GM19043 (cell line): ENCODE data around the gene TFF3.

ENCODE experiments used
- ATAC-seq: cut with Tn5 transposase; IDR thresholded peaks from one replicate; pipeline ENCODE4 v1.9.1; 2021; ENCODE audit warnings: low read depth; ENCODE audit not compliant: unreplicated experiment

The TFF3 gene

DNA sequence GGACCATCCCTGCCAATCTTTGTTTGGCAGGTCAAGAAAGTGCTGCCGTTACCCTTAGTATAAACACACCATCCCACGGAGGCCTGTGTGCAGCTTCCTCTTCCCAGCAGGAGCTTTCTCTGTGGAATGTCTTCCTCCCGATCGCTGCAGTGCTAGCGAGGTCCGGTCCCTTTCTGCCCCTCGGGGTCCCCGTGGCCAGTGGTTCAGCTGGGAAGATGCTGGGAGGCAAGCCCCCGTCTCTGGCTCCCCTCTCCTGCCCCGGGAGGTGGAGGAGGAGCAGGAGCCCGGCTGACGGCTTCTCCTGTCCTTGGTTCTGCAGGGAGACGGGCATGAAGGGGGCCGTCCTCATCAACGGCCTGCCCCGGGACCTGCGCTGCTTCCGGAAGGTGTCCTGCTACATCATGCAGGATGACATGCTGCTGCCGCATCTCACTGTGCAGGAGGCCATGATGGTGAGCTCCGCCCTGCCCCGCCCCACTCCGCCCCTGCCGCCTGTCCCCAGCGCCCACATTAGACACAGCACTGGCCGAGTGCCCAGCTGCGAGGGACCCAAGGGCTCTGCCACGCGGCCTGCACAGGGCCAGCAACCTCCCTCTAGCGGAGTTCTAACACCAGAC lies 42.1 kb downstream of the TFF3 start:
- no peak for ATAC-seq

DNA sequence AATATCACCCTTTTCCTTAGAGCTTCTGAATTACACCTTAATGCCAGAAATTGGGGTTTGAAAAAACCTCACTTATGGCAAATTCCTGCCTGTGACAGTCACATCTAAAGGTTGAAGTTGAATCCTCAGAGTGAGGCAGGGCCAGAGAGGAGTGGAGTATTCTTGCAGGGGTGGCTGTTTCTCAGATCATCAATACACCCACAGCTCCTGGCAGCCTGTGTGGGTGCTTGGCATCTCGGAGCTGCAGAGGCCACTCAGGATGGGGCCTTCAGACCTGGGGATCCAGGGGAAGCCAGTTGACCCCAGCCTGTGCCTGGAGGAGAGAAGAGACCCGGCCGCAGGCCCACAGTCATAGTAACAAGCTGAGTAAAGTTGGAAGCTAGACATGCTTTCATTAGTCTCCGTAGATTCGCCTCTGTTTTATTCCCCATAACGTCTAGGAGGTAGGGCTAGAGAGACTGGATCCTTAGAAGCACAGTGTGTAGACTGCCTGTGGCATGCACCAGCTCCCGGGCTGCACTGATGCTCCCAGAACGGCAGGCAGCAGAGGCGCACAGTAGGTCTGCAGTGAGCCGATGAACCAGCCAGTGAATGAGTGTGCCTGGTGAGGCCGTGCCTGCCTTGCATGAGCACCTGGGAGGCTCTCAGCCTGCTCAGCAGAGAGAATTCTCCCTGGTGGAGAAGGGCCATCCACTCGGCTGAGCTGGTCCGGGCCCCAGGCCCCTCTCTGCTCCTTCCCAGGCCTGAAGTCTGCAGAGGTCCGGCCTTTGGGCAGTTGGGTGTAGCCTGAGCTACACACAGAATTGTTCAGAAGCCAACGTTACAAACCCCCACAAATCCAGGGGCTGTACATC lies 42.9 kb downstream of the TFF3 start:
- ATAC-seq = no peak

DNA sequence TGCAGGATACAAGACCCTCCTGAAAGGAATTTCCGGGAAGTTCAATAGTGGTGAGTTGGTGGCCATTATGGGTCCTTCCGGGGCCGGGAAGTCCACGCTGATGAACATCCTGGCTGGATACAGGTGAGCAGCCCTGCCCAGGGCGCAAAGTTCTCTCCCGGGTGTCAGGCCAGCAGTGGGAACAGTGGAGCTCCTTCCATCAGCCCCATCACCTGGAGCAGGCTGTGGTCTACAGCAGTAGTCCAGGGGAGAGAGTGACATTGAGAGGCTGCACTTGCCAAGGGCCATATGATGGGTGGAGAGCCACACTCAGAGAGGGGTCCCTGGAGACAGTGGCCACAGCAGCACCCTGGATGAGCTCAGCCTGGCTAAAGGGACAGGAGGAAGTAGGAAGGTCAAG lies 44.1 kb downstream of the TFF3 start:
- ATAC-seq = no peak

DNA sequence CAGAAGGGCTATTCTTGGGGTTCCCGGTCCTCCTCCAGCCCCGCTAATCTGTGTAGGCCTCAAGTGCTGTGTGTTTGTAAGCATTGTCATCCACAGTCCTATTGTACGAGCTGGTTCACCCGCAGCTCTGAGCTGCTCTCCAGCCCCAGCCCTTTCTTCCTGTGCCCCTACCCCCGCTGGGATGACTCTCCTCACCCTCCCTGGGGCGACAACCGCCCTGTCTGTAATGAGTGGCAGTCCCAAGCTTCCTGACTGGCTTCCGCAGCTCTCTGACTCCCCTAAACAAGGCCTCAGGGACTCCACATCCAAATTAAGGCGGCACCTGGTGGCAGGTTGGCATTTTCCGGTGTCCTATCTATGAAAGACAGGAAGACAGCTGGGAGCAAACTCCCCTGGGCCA lies 45.8 kb downstream of the TFF3 start:
- ATAC-seq = no peak

DNA sequence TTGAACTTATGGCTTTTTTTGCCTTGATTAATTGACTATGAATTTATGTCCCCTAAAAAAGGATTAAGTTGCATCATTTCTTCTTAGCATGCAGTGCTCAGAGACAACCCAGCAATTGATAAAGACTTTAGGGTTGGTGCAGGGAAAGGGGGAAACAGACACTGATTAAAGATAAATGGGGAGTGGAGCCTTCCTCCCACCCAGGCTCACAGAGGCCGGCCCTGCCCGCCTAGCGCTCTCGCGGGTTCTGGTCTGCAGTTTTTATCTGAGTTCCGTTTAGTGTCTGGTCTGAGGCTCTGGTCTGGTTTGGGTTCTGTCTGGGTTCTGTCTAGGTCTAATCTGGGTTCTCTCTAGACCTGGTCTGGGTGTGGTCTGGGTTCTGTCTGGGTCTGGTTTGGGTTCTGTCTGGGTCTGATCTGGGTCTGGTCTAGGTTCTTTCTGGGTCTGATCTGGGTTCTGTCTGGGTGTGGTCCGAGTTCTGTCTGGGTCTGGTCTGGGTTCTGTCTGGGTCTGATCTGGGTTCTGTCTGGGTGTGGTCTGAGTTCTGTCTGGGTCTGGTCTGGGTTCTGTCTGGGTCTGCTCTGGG lies 48.1 kb downstream of the TFF3 start:
- ATAC-seq = no peak

DNA sequence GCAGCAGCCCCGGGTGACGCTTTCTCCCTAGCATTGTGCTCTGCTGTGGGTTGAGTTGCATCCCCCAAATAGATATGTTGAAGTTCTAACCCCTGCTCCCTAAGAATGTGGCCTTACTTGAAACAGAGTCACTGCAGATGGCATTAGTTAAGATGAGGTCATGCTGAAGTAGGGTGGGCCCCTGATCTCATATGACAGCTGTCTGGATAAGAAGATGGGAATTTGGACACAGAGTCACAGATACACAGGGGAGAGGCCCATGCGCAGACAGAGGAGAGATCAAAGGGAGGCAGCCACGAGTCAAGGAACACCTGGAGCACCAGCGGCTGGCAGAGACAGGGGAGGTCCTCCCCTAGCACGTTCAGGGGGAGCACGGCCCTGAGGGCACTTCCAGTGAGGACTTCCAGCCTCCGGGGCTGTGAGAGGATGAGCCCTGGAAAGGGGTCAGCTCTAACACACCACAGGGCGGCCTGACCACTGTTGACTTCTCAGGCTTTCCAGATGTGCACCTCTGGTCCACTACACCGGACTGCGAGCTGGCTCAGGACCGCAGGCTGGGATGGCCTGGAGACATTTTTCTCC lies 49.9 kb downstream of the TFF3 start:
- no peak for ATAC-seq

DNA sequence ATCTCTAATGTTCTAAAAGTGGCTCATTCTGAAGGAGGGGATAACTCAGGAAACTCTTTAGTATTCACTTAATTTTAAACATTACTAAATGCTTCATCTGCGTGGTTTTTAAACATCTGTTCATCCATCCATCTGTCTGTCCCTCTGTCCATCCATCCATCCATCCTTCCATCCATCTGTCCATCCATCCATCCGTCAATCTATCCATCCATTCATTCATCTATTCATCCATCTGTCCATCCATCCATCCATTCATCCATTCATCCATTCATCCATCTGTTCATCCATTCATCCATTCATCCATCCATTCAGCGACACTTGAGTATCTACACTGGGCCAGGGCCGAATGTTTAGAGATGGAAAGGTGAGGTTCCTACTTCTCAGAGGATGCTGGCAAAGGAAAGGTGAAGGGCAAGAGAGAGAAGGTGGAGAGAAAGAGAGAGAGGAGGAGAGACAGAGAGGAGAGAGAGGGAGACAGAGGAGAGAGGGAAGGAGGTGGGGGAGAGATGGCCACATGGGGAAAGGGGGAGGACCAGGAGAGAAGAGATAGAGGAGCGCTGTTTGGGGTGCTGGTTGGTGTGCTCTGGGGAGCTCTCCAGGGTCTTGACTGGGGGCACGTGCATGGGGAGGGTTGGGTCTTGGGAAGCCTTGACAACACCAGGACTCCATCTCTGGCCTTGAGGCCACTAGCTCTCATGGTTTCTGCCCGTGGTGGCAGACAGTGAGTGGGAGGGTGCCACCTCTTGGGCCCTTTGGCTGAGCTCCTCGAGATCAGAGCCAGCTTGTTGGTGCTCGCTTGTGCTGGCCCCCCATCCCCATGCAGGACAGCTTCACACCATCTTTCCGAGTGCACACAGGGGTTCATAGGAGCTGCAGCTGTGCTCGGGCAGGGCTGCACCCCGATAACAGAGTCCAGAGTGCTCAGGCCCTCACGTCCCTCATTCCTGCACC lies 50.7 kb downstream of the TFF3 start:
- no peak for ATAC-seq

DNA sequence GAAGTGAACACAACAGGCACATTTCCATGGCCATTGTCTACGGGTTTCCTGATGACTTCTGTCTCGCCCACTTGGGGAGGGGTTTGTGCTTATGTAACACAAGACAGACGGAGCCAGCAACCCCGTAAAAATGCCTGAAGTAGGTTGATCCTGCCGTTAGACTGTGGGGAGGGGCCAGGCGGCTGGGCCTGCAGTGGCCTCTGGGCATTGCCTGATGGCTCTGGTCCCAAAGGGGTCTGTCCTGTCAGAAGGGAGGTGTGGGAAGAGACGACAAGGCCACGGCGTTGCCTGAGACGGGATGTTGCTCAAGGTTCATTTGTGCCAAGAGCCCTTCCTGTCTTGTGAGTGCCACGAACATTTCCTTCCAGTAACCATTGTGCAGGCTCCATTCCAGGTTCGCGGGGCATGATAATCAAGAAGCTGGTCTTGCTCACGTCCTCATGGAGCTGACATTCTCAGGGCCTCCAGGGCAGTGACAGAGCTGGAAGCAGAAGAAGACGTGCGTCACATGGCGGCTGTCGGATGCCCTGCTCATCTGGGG lies 51.5 kb downstream of the TFF3 start:
- no peak for ATAC-seq

DNA sequence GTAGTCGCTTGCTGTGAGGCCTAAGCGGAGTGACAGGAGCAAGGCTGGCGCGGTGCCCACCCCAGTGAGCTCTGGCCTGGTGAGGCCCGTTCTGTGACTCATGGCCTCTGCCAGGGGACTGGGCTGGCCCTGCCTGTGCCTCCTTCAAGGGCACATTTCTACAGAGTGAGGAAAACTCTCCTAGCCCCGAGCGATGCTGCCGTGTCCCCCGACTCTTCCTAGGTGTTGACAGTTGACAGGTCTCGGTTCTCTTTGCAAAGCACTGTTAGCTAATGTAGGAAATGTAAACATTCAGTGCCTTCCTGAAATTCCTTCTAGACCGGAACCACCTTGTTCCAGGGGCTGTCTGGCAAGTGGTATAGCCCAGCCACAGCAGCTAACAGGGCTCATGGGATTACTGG lies 52.4 kb downstream of the TFF3 start:
- no peak for ATAC-seq

DNA sequence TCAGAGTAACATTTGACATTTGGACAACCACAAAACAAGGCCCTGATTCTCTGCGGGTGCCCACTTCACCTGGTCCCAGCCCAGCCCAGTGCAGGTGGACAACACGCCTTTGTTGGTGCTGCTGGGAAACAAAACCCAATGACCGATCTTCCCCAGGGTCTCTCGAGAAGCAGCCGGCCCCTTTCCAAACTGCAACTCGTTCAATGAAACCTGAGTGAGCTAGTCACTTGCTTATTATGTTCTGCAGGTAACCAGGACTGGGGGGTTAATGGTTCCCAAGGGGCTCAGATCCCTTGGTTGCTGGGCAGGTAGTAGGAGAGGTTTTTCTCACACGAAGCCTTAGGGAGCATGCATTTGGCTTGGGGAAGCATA lies 53.4 kb downstream of the TFF3 start:
- ATAC-seq = no peak
